Measurements from ENCODE around the gene MAX. TPM values are rescaled to one million over a fixed set of nuclear protein-coding genes. Genes with fewer than 3 reads are reported as not detected.

Gene MAX
- total and polyA plus RNA-seq, 2 of the 8 experiments (the other 6 are each of a cell fraction or from before 2014, with no cell fraction given), result 36.9 to 65.1 TPM

GRCh38 chr14:65082930-65083329, 19.4 kb downstream of the MAX start:
- H4K5ac ChIP-seq (ENCODE audit: insufficient read length, low read depth, low read length), result no peak overlapping the region
- ChIA-PET POLR2A (ENCODE audit: partially characterized antibody) (interaction anchor here (0.6 to 0.9 kb wide), 3 partner anchors 13 to 1127 kb away, joined by 3 to 4 read pairs (median 4); no protein-coding TSS in a partner anchor), CTCF (ENCODE audit: partially characterized antibody) (interaction anchor here (0.5 to 1.4 kb wide), 4 partner anchors 16 to 314 kb away, joined by 3 to 5 read pairs (median 4); no protein-coding TSS in a partner anchor)
- no peaks in the 10 kb centered on the region for H3K79me1 ChIP-seq (ENCODE audit: low read depth, low read length)
- peaks cover 5 to 53% (median 30%) of the 10 kb centered on the region in 4 experiments; a peak in 7 of 8 replicates for H3K36me3 ChIP-seq (ENCODE audit: control insufficient read depth in 2 of 4, insufficient read depth in 4 of 4, low read length in 3 of 4)
- H3K14ac ChIP-seq (ENCODE audit: insufficient read length), result no peak overlapping the region
- no peak overlapping the region for H3K4me2 ChIP-seq (ENCODE audit: insufficient read depth in 1 of 2, low read depth in 2 of 2, low read length in 2 of 2)
- 79% methylated on average over 2 of the region's 2 CpGs; no CpG with 5 or more reads in 1 of the 2 experiments for WGBS, 2 experiments (ENCODE audit: extremely low coverage in 1 of 2, insufficient coverage in 1 of 2, insufficient read length in 1 of 2, insufficient replicate concordance in 2 of 2, low coverage in 1 of 2, low lambda C conversion rate in 2 of 2, missing lambda C conversion rate in 1 of 2)
- H2BK15ac ChIP-seq (ENCODE audit: low read length), result no peak overlapping the region
- H4K20me1 ChIP-seq (replicated peaks in 1 of 2; ENCODE audit: control insufficient read depth in 1 of 2, insufficient read depth in 2 of 2, low read length in 2 of 2), result peaks cover 2 to 9% of the 10 kb centered on the region in 2 experiments
- H2BK12ac ChIP-seq (ENCODE audit: low read depth, low read length), result no peak overlapping the region
- H3K27ac ChIP-seq (ENCODE audit: low read depth, low read length), result no peak overlapping the region
- no peak overlapping the region for H2AK5ac ChIP-seq (ENCODE audit: low read depth, low read length)
- no peak overlapping the region for H3K4me3 ChIP-seq (ENCODE audit: extremely low read depth in 1 of 4, insufficient read depth in 2 of 4, low read depth in 3 of 4, low read length in 4 of 4)
- H3K4ac ChIP-seq (replicated peaks; ENCODE audit: insufficient read length, low read depth, low read length), result no peak overlapping the region
- no peak for FAIRE-seq
- H2AFZ ChIP-seq (ENCODE audit: low read length), result no peak overlapping the region
- no peak for DNase-seq (ENCODE audit: low read depth in 1 of 2, low spot score in 2 of 2)
- H3K79me2 ChIP-seq (ENCODE audit: control insufficient read depth in 1 of 2, insufficient read depth in 2 of 2, low read length in 2 of 2), result peaks cover 0 to 13% of the 10 kb centered on the region in 2 experiments; a peak in 2 of 4 replicates
- H3K23me2 ChIP-seq (ENCODE audit: low read depth, low read length), result no peaks in the 10 kb centered on the region
- no peaks in the 10 kb centered on the region; a peak in 2 of 7 replicates for H3K4me1 ChIP-seq (replicated peaks in 1 of 4; ENCODE audit: control insufficient read depth in 3 of 4, insufficient read depth in 4 of 4, low read length in 3 of 4)
- no peaks in the 10 kb centered on the region for H3K27me3 ChIP-seq (replicated peaks in 1 of 4; ENCODE audit: control insufficient read depth in 3 of 4, extremely low read depth in 1 of 4, insufficient read depth in 3 of 4, low read length in 3 of 4)
- H3K9me3 ChIP-seq (ENCODE audit: insufficient read depth in 2 of 2, low read depth in 1 of 2, low read length in 1 of 2), result peaks cover 19 to 25% of the 10 kb centered on the region in 2 experiments
- no peak overlapping the region for H2BK120ac ChIP-seq (replicated peaks; ENCODE audit: low read depth, low read length)
- no peak overlapping the region for H3K23ac ChIP-seq (ENCODE audit: insufficient read length)
- H3K18ac ChIP-seq (ENCODE audit: extremely low read depth, low read length), result no peak overlapping the region
- H2BK5ac ChIP-seq (ENCODE audit: low read depth, low read length), result no peak overlapping the region
- no peak overlapping the region for H2BK20ac ChIP-seq (ENCODE audit: low read length)
- no peak overlapping the region for H3K9ac ChIP-seq (replicated peaks in 1 of 4; ENCODE audit: extremely low read depth in 1 of 4, low read depth in 3 of 4, low read length in 3 of 4)
- no peak overlapping the region for H3K56ac ChIP-seq (replicated peaks; ENCODE audit: insufficient read length, low read depth, low read length)
- H4K8ac ChIP-seq (ENCODE audit: extremely low read depth, insufficient read depth, low read length), result no peak overlapping the region
- H4K91ac ChIP-seq (replicated peaks; ENCODE audit: insufficient read length, low read length), result no peak overlapping the region
- TF ChIP-seq RAD21 (IDR thresholded peaks at IDR 0.05 in 1 of 2, conservative IDR thresholded peaks at IDR 0.05 in 1 of 2; ENCODE audit: low read depth in 2 of 2, low read length in 2 of 2) (no peak), PHF8 (conservative IDR thresholded peaks at IDR 0.05; ENCODE audit: low read depth, low read length) (no peak), CHD1 (IDR thresholded peaks at IDR 0.05; ENCODE audit: low read depth, low read length) (no peak), SIN3A (conservative IDR thresholded peaks at IDR 0.05 in 1 of 2, IDR thresholded peaks at IDR 0.05 in 1 of 2; ENCODE audit: low read depth in 1 of 2, low read length in 2 of 2) (no peak), GABPA (IDR thresholded peaks at IDR 0.05; ENCODE audit: borderline replicate concordance, insufficient read depth, low read length) (no peak), POLR2A (IDR thresholded peaks at IDR 0.05; ENCODE audit: control extremely low read depth in 1 of 2, low read depth in 2 of 2, low read length in 2 of 2) (no peak), FOSL1 (IDR thresholded peaks at IDR 0.05; ENCODE audit: insufficient read depth, low read depth, low read length) (no peak), BACH1 (IDR thresholded peaks at IDR 0.05; ENCODE audit: low read length) (no peak)
- TF ChIP-seq, protein P1, sequence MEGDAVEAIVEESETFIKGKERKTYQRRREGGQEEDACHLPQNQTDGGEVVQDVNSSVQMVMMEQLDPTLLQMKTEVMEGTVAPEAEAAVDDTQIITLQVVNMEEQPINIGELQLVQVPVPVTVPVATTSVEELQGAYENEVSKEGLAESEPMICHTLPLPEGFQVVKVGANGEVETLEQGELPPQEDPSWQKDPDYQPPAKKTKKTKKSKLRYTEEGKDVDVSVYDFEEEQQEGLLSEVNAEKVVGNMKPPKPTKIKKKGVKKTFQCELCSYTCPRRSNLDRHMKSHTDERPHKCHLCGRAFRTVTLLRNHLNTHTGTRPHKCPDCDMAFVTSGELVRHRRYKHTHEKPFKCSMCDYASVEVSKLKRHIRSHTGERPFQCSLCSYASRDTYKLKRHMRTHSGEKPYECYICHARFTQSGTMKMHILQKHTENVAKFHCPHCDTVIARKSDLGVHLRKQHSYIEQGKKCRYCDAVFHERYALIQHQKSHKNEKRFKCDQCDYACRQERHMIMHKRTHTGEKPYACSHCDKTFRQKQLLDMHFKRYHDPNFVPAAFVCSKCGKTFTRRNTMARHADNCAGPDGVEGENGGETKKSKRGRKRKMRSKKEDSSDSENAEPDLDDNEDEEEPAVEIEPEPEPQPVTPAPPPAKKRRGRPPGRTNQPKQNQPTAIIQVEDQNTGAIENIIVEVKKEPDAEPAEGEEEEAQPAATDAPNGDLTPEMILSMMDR (IDR thresholded peaks at IDR 0.05; ENCODE audit: control extremely low read depth in 1 of 3, insufficient read depth in 1 of 3, low read depth in 1 of 3, low read length in 3 of 3), result no peak
